ENCODE data around the gene MIF4GD.
"Not testable (repeated sequence)": the region's sequence is repeated elsewhere in the genome, so short reads cannot be mapped to it uniquely, and the experiment has no call there.

Gene MIF4GD

DNA sequence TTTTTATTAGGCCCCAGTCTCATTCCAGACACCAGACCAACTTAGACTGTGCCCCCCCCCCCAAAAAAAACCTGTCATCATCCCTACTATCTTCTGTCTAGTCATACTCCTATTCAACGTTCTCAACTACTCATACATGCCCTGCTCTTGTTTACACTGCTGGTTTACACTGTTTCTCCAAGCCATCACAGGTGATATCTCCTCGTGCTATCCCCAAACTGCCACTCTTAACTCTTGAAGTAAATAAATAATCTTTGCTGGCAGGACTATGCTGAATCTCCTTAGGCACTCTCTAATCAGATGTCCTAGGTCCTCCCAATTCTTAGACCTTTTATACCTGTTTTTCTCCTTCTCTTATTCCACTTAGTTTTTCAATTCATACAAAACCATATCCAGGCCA, 13.8 kb downstream of the MIF4GD start:
- not testable (repeated sequence) for FAIRE-seq

DNA sequence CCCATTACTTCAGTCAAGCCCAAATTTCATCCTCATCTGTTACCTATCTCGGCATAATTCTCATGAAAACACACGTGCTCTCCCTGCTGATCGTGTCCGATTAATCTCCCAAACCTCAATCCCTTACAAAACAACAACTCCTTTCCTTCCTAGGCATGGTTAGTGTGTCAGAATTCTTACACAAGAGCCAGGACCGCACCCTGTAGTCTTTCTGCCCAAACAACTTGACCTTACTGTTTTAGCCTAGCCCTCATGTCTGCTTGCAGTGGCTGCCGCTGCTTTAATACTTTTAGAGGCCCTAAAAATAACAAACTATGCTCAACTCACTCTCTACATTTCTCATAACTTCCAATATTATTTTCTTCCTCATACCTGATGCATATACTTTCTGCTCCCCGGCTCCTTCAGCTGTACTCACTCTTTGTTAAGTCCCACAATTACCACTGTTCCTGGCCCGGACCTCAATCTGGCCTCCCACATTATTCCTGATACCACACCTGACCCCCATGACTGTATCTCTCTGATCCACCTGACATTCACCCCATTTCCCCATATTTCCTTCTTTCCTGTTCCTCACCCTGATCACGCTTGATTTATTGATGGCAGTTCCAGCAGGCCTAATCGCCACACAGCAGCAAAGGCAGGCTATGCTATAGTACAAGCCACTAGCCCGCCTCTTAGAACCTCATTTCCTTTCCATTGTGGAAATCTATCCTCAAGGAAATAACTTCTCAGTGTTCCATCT, 14.9 kb downstream of the MIF4GD start:
- not testable (repeated sequence) for FAIRE-seq

DNA sequence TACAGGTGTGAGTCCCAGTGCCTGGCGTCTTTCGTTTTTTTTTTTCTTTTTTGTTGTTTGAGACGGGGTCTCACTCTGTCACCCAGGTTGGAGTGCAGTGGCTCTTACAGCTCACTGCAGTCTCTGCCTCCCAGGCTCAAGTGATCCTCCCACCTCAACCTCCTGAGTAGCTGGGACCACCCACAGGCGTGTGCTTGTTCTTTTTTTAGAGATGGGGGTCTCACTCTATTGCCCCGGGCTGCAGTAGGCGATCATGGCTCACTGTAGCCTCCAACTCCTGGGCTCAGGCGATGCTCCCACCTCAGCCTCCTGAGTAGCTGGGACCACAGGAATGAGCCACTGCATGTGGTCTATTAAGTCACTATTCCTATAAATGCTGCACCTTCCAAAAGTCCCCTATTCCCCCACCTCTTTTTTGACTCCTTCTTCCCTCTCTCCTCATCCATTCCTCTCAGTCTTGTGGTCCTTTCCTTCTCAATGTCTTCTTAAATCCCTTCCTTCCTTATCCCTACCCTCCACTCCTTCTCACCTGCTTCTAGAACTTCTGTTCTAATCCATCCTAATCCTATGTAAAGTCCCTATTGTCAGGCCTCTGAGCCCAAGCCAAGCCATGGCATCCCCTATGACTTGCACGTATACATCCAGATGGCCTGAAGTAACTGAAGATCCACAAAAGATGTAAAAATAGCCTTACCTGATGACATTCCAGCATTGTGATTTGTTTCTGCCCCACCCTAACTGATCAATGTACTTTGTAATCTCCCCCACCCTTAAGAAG, 18.8 kb downstream of the MIF4GD start:
- FAIRE-seq, result no peak

DNA sequence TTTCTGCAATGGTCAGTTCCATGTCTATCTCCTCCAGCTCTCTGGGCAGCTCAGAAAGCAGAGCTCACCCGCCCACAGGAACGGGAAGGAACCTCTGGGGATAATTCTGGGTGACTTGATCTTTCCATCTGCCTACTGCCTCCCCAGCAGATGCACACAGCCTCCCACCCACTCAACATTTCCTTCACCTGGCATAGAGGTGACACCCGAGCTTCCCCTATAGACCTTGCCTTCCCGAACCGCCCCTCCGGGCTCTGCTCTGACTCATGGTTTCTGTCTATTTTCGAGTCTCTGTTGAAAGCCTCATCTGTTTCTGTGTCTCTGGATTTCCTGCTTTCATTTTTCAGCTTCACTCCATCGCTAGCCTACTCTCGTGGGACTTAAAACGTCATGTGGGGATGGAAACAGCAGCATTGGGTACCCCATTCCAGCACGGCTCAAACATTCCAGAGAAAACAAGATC, 21.0 kb downstream of the MIF4GD start:
- FAIRE-seq, result no peak

DNA sequence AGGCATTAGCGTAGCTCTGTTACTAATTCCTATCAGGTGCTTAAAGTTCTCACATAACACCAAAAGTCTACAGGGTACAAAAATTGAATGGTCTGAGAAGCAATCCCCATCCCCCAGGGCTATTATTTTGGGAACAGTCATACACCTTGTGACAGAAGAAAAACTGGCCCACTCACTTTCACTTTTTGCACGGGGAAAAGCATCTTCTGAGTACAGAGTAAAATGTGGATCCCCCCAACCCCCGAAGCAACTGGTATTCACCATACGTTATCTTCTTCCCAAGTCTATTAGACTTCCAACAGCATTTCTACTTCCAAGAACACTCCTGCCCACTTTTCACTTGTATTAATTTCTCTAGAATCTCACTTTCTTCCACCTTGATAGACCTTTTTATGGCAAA, 21.5 kb downstream of the MIF4GD start:
- FAIRE-seq, result no peak

DNA sequence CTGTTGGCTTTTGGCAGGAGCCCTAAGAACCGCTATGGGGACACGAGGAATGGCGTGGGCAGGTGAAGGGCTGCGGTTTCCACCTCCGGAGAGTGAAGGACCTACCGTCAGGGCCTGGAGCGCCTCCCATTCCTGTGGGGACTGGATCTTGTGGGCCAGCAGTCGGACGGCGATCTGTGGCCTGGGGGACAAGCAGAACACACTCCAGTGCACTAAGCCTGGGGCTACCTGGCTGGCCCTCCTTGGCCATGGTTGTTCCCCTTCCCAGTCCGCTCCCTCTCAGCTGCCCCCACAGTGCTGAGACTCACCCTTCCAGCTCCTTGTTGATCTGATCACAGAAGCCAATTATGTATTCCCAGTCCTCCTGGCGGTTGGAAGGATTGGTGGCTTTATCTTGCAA, 24.6 kb downstream of the MIF4GD start:
- FAIRE-seq, result no peak

DNA sequence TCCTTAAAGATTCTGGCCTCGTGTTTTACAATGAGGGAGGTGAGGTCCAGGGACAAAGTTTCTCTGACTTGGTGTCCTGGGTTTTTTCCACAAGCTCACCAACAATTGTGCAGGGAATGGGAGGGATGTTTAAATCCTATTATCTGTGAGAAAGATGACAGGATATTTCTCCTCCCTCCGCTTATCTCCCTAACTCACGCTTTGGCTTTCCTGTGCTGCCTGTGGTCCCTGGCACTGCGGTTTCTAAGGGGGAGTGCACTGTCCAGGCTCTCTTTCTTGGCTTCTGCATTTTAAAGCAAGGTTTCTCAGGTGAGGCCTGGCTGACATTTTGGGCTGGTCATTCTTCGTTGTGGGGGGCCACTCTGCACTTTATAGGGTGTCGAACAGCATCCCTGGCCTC, 26.0 kb downstream of the MIF4GD start:
- FAIRE-seq, result no peak

DNA sequence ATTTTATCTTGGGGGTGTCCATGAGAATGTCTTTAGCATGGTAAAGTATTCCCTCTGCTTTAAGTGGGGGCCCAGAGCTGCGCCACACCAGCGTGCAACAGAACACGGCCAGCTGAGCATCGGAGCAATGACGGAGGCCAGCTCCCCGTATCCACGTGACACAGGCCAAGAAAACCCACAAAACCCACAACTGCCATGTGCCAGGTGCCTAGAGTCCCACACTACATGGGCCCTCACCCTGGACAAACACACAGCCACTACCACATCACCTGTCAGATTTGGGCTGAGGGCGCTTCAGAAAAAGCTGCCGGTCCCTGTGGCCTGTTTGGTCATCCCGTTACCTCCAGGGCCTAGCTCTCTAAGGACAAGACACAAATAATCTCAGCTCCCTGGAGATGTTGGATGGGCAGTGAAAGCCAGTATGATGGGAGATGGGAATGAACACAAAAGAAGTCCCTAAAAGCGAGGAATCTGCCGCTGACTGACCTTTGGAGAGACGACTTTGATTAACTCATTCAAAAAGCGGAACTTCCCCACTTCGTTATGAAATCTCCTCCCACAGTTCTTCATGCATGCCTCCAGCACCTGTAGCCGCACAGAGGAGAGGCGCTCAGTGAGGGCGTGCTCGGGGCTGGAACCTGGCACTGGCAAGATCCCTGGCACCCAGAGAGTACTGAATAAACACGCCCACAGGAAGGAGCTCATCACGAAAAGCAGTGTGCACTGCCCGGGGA, 26.7 kb downstream of the MIF4GD start:
- no peak for FAIRE-seq

DNA sequence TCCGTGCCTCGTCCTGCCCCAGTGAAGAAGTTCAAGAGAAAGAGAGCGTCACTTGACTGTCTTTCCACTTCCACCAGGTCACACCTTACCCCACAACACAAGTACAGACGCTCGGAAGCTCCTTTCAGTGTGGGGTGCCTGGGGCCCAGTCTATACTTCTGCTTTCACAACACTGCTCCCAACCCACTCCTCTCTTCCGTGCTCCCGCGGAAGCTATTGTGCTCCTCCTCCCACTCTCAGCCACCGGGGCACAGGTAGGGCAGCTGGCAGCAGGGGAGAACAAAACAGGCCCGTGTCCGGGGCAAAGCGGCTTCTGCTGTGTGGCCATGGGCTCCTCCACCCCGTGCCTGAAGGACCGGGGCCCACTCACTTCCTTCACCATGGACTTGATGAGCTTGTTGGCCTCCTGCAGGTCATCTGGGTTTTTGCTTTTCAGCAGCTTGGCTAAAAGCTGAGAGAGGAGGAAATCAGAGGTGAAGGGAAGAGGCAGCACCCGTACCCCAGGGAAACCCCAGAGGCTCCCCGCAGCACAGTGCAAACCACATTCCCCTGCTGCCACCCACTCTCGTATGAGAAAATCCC, 28.5 kb downstream of the MIF4GD start:
- no peak for FAIRE-seq

DNA sequence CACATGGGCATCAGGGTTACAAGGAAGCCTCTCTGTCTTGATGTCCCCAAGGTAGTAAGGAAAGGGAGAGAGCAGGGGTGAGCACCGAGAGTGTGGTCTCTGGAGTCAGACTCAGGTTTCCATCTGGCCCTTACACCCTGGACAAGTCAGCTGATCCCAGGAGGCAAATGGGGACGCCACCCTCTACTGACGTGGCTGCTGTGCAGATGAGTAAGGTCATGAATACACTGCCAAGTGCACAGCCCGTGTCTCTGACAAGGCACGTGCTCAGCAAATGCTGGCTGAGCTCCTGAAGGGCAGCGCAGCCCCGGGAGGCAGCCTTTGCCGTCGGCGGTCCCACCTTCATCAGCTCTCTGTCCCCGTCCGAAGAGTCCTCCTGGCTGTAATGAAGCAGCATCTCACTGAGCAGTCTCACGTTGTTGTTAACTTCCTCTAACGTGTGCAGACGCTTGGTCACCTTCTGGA, 29.0 kb downstream of the MIF4GD start:
- no peak for FAIRE-seq

DNA sequence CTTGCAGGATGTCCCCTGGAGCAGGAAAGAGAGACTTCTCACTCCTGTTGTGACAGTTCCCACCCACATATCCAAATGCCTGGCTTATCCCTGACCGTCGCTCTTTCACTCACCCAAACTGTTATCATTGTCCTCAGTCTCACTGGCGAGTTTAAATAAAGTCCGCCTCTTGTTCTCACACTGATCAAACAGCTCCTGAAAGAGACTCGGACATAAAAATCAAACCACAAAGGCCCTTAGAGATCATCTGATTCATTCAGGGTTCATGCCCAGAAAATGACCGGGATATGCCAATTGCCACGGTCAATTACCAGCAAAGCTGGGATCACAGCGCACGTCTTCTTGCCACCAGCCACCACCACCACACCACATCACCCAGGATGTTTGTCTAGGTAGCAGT, 29.5 kb downstream of the MIF4GD start:
- FAIRE-seq, result no peak

DNA sequence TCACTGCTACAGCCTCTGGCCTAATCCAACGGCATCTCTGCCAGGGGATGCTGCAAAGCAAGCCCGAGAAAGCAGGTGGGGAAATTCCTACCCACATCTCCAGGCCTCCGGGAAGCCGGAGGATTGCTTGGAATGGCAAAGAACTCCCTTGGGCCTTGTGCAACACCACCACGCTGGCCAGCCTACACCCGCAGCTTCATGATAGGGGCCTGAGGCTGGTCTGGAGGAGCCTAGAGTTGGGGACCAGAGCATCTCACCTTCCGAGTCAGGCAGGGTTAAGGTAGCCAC, 29.9 kb downstream of the MIF4GD start:
- no peak for FAIRE-seq

DNA sequence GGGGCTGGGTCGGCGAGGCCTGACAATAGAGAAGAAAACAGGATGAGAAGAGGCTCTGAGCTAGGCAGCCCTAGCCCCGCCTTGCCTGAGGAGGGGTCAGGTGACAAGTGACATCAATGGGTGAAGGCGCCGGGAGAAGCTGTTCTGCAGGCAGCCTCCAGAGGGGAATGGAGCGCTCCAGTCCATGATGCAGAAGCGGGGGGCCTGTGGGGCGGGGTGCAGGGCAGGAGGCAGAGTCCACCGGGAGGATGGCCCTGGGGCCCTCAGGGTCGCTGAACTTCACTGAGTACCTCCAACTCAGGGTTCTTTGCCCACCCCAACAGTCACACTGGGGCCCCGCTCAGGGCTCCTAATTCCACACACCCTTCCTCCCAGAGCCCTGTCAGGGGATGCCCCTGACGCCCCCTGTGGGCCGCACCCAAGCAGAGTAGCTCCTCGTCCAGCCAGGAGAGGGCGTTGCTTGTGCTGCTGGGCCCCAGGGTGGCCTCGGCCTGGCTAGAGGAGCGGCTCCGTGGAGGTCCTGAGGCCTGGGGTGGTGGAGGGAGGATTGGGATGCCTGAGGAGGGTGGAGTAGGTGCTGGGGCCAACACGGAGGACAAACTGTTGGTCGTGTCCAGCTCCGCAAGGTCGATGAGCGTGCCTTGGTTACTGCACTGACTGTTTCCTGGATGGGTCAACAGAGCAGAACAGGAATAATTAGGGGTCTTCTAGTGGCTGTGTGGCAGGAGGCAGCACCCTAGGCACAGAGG, 30.5 kb downstream of the MIF4GD start:
- no peak for FAIRE-seq

DNA sequence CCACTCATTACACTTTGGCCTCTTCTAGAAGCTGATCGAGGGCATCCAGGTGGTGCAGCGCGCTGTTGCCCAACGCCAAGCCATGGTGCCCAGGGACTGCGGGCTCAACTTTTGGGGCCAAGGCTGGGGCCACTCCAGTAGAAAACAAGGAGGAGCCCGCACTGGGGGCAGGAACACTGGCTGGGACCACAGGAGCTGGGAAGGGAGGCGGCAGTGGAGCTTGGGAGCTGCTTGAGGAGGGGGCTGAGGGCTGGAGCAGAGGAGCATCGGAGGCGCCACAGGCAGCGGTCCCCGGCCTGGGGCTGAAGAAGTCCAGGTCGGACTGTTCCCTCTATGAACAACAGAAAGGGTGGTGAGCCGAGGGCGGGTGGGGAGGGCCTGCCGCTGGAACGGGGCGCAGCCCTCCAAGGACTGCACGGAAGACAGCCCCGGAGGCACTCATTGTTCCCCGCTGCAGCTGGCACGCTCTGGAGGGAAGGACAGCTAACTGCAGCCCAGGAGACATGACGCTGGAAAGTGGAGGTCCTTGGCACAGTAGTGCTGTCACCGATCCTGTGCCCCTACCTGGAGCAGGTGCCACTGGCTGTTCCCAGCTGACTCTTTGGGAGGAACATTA, 31.1 kb downstream of the MIF4GD start:
- FAIRE-seq, result no peak

DNA sequence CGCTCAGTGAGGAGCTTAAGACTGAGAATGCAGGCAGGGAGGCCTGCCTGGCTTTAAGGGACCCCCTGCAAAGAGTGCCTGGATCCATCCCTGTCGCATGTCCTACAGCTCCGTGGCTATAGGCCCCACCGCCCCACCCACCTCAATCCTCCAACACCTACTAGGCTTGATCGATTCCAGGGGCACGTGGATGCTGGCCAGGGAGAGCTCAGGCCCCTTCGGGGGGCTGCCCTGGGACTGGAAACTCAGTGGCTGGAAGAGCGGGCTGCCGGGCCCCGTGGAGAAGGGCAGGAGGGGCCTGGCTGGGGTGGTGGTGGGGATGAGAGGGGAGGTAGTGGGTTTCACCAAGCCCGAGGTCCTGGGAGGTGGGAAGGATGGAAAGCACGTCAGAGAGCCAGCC, 31.8 kb downstream of the MIF4GD start:
- no peak for FAIRE-seq

DNA sequence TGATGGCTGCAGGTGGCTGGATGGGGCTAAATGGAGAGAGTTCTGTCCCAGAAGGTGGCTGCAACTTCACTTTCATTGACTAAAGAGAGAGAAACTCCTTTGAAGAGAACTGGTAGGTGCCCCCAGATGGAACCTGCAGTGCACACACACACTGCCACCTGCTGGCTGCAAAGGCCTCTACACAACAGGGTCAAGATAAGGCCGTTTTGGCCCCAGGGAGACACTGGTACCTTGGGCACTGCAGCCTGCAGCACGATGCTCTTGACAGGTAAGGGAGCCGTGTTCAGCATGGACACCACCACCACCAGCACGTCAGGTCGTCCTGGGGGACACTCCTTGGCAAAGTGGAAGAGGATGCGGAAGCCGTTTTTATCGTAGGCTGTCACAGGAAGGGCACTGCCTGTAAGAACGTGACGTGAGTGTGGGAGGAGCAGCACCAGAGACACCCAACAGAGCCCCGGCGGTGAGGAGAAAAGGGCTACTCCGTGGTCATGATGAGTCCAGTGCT, 32.3 kb downstream of the MIF4GD start:
- no peak for FAIRE-seq

DNA sequence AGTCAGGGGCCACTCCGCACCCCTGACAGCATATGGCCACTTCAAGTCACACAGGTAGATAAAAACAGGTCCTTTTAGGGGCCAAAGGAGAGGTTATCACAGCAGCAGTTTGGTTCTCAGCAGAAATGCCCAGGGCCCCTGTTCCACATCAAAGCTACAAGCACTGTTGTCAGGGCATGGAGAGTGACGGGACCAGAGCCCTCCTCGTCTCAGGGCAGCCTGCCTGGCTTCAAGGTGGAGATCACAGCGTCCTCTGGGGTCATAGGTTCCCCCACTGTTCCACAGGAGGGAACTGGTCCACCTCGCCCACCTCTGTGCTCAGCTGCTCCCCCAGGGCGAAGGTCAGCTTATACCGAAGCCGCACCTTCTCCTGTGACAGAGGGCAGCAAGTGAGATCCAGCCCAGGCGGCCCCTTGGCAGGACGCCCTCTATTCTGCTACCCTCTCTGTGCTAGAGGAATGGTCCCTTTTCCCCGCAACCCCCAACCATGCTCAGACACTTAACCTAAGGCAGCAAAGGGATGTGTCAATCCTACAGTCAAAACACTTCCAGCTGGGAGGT, 32.9 kb downstream of the MIF4GD start:
- FAIRE-seq, result no peak

DNA sequence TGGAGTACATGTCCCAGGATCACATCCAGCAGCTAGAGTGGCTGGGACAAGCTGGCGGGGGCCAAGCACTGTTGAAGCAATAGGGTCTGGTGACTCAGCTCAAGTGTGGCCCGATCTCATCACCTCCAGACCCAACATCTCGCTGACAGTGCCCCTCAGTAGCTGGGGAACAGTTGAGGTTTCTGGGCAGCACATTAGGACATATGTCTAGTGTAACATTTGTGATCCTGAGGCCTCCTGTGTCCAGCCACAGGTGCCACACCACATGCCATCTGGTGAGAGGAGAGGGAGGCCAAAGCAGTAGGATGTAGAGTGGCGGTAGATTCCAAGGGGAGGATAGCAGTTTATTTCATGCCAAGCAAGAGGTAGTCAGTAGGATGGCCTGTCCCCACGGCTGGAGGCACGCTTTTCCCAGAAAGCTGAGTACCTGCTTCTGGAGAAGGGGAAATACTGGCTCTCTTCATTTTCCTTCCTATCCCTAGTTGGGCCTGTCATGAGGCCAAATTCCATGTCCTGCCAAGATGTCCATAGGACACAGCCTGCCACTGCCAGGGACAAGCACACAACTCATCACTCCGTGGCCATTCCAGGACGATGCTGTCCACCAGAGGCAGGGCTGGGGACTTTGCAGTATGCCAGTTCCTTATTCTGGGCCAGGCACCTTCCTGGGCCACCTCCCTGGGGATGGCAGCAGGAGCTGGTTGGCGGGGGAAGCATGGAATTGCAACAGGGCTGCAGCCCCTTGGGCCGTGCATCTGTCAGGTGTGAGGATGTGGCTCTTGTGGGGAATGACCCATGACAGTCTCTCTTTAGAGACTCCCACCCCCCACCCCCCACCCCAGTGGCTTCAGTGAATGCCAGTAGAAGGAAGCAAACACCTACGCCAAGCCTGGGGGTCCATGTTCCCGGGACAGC, 33.7 kb downstream of the MIF4GD start:
- no peak for FAIRE-seq

DNA sequence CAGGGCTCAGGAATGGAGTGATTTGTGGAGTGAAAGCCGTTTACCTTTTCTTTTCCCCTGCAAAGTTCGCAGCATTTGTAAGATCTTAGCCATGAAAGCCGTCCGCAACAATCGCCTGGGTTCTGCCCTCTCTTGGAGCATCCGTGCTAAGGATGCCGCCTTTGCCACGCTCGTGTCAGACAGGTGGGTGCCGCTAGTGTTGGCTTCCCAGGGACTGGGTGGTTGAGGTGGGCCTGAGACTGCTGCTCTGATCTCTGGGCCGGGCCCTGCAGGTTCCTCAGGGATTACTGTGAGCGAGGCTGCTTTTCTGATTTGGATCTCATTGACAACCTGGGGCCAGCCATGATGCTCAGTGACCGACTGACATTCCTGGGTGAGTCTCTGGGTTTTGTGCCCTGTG, 38.2 kb downstream of the MIF4GD start:
- no peak for FAIRE-seq

DNA sequence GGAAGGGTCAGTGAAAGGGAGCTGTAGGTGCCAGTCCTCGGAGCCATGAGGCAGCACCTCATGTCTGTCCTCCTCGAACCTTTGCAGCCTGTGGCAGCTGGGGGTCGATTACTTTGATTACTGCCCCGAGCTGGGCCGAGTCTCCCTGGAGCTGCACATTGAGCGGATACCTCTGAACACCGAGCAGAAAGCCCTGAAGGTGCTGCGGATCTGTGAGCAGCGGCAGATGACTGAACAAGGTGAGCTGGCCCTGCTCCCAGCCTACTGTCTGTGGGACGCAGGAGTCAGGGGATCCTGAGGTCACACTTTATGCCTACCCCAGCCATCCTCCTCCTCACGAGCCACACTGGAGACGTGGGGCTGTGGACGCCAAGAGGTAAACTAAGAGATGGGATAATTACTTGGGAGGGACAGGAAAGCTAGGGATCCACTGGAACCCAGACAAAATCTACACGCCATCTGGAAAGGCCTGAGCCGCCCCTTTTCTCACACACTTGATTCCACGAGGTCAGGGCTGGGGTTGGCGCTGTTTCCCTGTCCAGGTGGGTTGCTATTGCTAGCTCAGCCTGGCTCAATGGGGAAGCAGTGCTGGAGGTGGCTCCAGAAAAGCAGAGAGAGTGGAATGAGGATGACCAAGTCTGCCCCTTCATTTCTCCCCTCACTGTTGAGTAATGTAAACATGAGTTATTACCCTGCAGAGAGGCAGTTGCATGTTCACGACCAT, 39.1 kb downstream of the MIF4GD start:
- FAIRE-seq, result no peak

Measured in endometrium (tissue), 2 donors.